ENCODE data around the gene SNX10. TPM values are rescaled to one million over a fixed set of nuclear protein-coding genes. Genes with fewer than 3 reads are reported as not detected.

Gene SNX10
- total and polyA plus RNA-seq, 12 donors, result 0.75 to 11.9 (median 1.6) TPM

DNA sequence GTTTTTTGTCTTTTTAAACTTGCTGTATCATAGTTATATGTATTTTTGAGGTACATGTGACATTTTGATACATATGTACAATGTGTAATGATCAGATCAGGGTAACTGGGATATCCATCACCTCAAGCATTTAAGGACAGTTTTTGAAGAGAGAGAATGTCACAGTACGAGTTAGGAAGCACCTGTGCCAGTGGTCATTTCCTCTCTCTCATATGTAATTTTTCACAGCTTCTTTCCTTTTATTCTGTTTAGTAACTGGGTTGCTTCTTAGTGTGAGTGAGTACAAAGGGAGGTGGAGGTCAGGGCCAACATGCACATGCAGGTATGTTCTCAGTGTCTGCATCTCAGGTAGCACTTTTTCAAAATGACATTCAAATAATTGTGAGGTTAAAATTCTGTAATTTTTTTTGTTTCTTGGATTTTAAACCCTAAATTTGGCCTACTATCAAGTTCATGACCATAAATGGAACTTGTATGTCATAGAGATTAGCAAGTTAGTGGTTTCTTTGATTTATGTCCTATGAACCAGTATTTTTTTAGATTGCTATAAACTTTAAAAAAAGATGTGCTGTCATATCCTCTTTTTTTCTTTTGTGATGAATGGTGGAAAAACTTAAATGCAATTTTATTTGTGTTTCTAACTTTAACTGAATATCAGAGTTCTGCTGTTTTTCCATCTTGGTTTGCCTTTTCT is 42.7 kb downstream of the SNX10 start:
- ATAC-seq, result no peak
- WGBS, 2 donors, result 59 to 70% methylated on average over 1 of the region's 1 CpG
- Histone ChIP-seq H3K27ac (no peak overlapping the region), H3K9me3 (peaks cover 0 to 21% (median 3%) of the 10 kb centered on the region in 11 donors), H3K36me3 (no peaks in the 10 kb centered on the region), H3K4me3 (no peak overlapping the region), H3K27me3 (no peaks in the 10 kb centered on the region), H3K4me1 (peaks cover 0 to 39% (median 0%) of the 10 kb centered on the region in 9 donors)
- DNase-seq, result no peak
- TF ChIP-seq, protein P1, sequence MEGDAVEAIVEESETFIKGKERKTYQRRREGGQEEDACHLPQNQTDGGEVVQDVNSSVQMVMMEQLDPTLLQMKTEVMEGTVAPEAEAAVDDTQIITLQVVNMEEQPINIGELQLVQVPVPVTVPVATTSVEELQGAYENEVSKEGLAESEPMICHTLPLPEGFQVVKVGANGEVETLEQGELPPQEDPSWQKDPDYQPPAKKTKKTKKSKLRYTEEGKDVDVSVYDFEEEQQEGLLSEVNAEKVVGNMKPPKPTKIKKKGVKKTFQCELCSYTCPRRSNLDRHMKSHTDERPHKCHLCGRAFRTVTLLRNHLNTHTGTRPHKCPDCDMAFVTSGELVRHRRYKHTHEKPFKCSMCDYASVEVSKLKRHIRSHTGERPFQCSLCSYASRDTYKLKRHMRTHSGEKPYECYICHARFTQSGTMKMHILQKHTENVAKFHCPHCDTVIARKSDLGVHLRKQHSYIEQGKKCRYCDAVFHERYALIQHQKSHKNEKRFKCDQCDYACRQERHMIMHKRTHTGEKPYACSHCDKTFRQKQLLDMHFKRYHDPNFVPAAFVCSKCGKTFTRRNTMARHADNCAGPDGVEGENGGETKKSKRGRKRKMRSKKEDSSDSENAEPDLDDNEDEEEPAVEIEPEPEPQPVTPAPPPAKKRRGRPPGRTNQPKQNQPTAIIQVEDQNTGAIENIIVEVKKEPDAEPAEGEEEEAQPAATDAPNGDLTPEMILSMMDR (IDR thresholded peaks at IDR 0.05), result no peak
- intact Hi-C loops (cut with DNase I), result no loop called here

DNA sequence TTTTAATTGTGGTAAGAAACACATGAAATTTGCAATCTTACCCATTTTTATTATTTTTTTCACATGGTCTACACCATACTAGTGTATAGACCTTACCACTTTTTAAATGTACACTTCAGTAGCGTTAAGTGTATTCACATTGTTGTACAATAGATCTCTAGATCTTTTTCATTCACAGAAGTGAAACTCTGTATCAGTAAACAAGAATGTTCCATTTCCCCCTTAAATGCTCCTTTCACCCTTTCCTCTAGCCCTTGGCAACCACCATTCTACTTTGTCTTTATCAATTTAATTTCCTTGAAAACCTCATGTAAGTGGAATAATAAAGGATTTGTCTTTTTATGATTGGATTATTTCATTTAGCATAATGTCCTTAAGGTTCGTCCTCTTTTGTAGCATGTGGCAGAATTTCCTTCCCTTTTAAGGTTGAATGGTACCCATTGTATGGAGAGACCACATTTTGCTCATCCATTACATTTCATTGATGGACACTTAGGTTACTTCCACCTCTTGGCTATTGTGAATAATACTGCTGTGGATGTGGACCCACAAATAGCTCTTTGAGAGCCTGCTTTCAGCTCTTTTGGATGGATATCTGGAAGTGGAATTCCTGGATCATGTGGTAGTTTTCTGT is 45.7 kb downstream of the SNX10 start:
- ATAC-seq (no peak), DNase-seq (no peak)
- Histone ChIP-seq H3K4me3 (no peak overlapping the region), H3K36me3 (no peaks in the 10 kb centered on the region), H3K9me3 (peaks cover 0 to 13% (median 0%) of the 10 kb centered on the region in 11 donors), H3K27me3 (peaks cover 0 to 3% (median 0%) of the 10 kb centered on the region in 7 donors), H3K4me1 (peaks cover 0 to 16% (median 0%) of the 10 kb centered on the region in 9 donors), H3K27ac (no peak overlapping the region)
- WGBS, 2 donors, result 42 to 48% methylated on average over 2 of the region's 2 CpGs
- TF ChIP-seq, protein P1 (IDR thresholded peaks at IDR 0.05), result no peak
- intact Hi-C loops (cut with DNase I), result no loop called here

DNA sequence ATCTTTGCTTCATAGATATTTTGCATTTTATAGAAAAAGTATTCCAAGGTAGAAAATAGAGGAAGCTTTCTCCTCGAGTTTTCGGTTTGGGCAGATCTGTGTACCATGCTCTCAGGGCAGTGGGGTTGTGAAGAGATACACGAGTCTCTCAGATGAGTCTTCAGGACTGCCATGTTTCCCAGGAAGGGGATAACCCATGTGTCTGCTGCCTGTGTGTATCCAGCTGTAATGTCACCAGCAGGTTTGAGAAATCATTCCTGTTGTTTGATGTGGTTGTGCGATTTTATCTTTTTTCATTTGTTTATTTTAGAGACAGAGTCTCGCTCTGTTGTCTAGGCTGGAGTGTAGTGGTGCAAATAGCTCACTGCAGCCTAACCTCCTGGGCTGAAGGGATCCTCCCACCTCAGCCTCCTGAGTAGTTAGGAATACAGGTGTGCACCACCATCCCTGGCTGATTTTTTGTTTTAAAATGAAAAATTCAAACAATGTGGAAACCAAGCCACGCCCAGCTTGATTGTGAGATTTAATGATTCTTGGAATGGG is 48.9 kb downstream of the SNX10 start:
- intact Hi-C loops (cut with DNase I), result loop anchor here in 1 of 10 donors (10.0 kb wide), 1 partner anchor 436 kb away; no protein-coding TSS in a partner anchor
- Histone ChIP-seq H3K27me3 (peaks cover 0 to 3% (median 0%) of the 10 kb centered on the region in 7 donors), H3K27ac (no peak overlapping the region), H3K4me1 (peaks cover 0 to 9% (median 0%) of the 10 kb centered on the region in 9 donors), H3K9me3 (no peaks in the 10 kb centered on the region), H3K36me3 (no peaks in the 10 kb centered on the region), H3K4me3 (no peak overlapping the region)
- ATAC-seq, result no peak
- 87 to 88% methylated on average over 6 of the region's 6 CpGs for WGBS, 2 donors
- no peak for DNase-seq
- TF ChIP-seq, protein P1 (IDR thresholded peaks at IDR 0.05), result no peak

DNA sequence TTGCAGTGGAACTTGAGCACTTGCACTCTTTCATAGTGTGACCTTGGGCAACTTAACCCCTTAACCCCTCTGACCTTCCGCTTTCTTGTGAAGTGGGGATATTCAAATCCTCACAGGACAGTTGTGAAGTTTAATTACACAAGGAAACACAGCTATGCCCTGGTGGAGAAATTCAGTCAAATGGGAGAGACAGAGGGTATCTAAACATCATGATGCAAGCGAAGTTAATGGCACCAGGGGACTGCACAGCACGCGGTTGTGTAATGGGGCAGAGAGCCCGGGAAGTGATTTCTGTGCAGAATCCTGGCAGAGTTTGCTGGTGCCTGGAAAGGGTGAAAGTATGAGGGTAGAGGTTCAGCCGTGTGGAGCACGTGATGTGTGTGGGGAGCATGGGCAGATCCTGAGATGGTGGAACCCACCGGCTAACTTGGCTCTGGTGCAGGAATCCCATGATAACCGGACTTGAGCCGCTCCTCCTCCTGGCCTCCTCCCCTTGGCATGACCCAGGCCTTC is 51.7 kb downstream of the SNX10 start:
- Histone ChIP-seq H3K27me3 (peaks cover 0 to 6% (median 0%) of the 10 kb centered on the region in 7 donors), H3K4me1 (peaks cover 0 to 3% (median 0%) of the 10 kb centered on the region in 9 donors), H3K36me3 (peaks cover 0 to 4% (median 0%) of the 10 kb centered on the region in 9 donors), H3K4me3 (no peak overlapping the region), H3K9me3 (no peaks in the 10 kb centered on the region), H3K27ac (no peak overlapping the region)
- TF ChIP-seq, protein P1 (IDR thresholded peaks at IDR 0.05), result no peak
- intact Hi-C loops (cut with DNase I), result loop anchor here in 1 of 10 donors (10.0 kb wide), 1 partner anchor 439 kb away; no protein-coding TSS in a partner anchor
- peak in 1 of 8 donors; percentile 31 for ATAC-seq
- DNase-seq, result no peak
- WGBS, 2 donors, result 87 to 89% methylated on average over 10 of the region's 10 CpGs
